Activated naive CD8-positive, alpha-beta T cell treated with anti-CD3 and anti-CD28 coated beads for 36 hours (primary cell): ENCODE data around the gene UBE3D. TPM values are rescaled to one million over a fixed set of nuclear protein-coding genes. Genes with fewer than 3 reads are reported as not detected.
"Not testable (repeated sequence)": the region's sequence is repeated elsewhere in the genome, so short reads cannot be mapped to it uniquely, and the experiment has no call there.

Experiments used
- DNase-seq: peaks from one replicate; pipeline ENCODE4 v3.0.0; 2021
- H3K27ac Mint-ChIP-seq: one replicate; pipeline ENCODE4 v1.8.0; 2022; ENCODE audit warnings: mild to moderate bottlenecking, moderate library complexity, mixed read lengths
- H3K27me3 Mint-ChIP-seq: one replicate; pipeline ENCODE4 v1.8.0; 2022; ENCODE audit warnings: mild to moderate bottlenecking, mixed read lengths
- H3K36me3 Mint-ChIP-seq: one replicate; pipeline ENCODE4 v1.8.0; 2021; ENCODE audit warnings: mild to moderate bottlenecking, mixed read lengths
- H3K4me1 Mint-ChIP-seq: one replicate; pipeline ENCODE4 v1.8.0; 2021; ENCODE audit warnings: mixed read lengths
- H3K4me3 Mint-ChIP-seq: one replicate; pipeline ENCODE4 v1.8.0; 2022; ENCODE audit warnings: mild to moderate bottlenecking, moderate library complexity, mixed read lengths
- H3K9me3 Mint-ChIP-seq: one replicate; pipeline ENCODE4 v1.8.0; 2022; ENCODE audit warnings: mixed read lengths
- total RNA-seq, 2 experiments: library from RNA; stranded (reverse); gene quantifications; one replicate each; pipeline ENCODE4 v1.2.3, GENCODE V29; 2021

The UBE3D gene
- total RNA-seq, 2 experiments from 2014 or later = 7.1 to 8.2 TPM

DNA sequence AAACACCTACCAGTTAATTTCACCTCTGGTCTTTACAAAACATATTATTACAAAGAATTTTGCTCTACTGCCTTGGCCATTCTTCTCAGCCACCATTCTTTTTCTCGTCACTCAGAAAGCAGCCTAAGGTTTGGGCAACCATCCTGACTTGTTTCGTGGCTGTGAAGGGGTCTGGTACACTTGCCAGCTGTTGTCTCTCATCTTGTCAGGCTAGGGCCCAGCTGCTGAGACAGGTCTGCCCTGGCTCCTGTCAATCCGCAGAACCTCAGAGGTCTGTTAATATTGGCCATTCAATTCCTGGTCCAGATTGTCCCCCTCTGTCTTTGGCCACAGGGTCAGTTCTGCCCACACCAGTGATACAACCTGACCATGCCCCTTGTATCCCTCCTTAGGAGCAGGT, 197.7 kb downstream of the UBE3D start:
- Mint-ChIP-seq H3K36me3 (no peaks in the 10 kb centered on the region), H3K4me1 (no peaks in the 10 kb centered on the region), H3K4me3 (no peak overlapping the region), H3K9me3 (no peaks in the 10 kb centered on the region), H3K27ac (no peak overlapping the region), H3K27me3 (no peaks in the 10 kb centered on the region)
- DNase-seq = no peak

DNA sequence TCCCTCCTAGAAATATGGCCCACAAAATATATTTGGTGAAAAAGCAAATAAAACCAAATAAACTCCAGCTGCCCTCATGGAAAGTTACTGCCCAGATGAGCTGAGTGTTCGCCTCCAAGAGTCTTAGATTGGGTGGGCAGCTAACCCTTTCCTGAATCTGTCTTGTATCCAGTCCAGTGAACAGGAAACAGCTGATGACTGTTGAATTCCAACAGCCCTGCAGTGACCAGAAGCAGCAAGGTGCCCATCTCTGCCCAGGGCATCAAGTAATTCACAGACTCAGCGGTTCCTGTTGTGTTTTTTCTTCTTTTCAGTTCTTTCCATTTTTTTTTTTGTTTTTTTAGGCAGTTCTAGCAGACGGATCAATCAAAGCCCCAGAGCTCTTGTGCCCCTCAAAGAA, 199.2 kb downstream of the UBE3D start:
- no peak overlapping the region for H3K27ac Mint-ChIP-seq
- no peaks in the 10 kb centered on the region for H3K27me3 Mint-ChIP-seq
- DNase-seq = no peak
- H3K9me3 Mint-ChIP-seq = no peaks in the 10 kb centered on the region
- no peak overlapping the region for H3K4me3 Mint-ChIP-seq
- no peaks in the 10 kb centered on the region for H3K4me1 Mint-ChIP-seq
- H3K36me3 Mint-ChIP-seq = no peaks in the 10 kb centered on the region

DNA sequence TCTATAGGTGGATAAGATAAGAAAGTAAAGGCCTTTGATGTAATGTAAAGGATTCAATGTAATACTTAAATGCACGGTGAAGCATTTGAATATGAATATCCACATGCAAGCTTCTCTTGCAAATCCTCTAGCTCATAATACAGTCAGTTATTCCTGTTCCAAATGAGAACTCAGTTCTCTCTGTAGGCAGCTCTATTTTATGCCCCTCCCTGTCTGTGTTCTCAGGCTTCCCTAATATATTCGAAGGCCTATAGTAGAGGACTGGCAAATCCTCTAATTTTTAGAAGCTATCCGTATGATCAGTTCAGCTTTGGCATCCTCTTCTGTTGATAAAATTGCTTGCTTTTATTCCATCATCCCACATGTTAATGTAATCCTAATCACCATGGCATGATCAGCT, 200.2 kb downstream of the UBE3D start:
- H3K36me3 Mint-ChIP-seq = no peaks in the 10 kb centered on the region
- H3K4me1 Mint-ChIP-seq = no peaks in the 10 kb centered on the region
- no peak overlapping the region for H3K4me3 Mint-ChIP-seq
- no peak for DNase-seq
- H3K27ac Mint-ChIP-seq = no peak overlapping the region
- H3K9me3 Mint-ChIP-seq = no peaks in the 10 kb centered on the region
- H3K27me3 Mint-ChIP-seq = no peaks in the 10 kb centered on the region

- Mint-ChIP-seq H3K9me3 (no peaks in the 10 kb centered on the region), H3K4me3 (no peak overlapping the region), H3K27me3 (no peaks in the 10 kb centered on the region), H3K27ac (no peak overlapping the region), H3K36me3 (no peaks in the 10 kb centered on the region), H3K4me1 (no peaks in the 10 kb centered on the region)
- DNase-seq = no peak
Observed at GRCh38 chr6:82863781-82864180, 201.9 kb downstream of the UBE3D start.

- Mint-ChIP-seq H3K9me3 (no peaks in the 10 kb centered on the region), H3K27ac (no peak overlapping the region), H3K27me3 (no peaks in the 10 kb centered on the region), H3K36me3 (no peaks in the 10 kb centered on the region), H3K4me3 (no peak overlapping the region), H3K4me1 (no peaks in the 10 kb centered on the region)
- DNase-seq = no peak
Observed at GRCh38 chr6:82862543-82862942, 203.1 kb downstream of the UBE3D start.

DNA sequence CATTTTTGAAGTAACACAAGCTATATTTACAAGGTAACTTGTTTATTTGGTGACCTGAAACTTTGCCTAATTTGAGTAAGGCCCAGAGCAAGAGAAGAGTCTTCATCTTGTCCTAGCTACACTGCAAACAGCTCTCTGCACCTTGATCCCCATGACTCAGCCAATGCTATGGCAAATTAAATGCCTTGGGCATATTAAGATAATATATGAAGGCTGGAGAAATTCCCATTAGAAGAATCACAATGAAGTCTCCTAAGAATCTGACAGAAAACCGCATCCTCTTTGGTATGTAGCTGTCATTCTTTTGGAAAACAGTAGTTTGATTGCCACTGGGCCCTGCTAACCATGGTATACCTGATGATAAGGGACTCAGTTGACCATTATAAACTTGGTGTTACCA, 204.5 kb downstream of the UBE3D start:
- Mint-ChIP-seq H3K27me3 (no peaks in the 10 kb centered on the region), H3K9me3 (no peaks in the 10 kb centered on the region), H3K27ac (no peak overlapping the region), H3K36me3 (no peaks in the 10 kb centered on the region), H3K4me1 (no peaks in the 10 kb centered on the region), H3K4me3 (no peak overlapping the region)
- DNase-seq = no peak

DNA sequence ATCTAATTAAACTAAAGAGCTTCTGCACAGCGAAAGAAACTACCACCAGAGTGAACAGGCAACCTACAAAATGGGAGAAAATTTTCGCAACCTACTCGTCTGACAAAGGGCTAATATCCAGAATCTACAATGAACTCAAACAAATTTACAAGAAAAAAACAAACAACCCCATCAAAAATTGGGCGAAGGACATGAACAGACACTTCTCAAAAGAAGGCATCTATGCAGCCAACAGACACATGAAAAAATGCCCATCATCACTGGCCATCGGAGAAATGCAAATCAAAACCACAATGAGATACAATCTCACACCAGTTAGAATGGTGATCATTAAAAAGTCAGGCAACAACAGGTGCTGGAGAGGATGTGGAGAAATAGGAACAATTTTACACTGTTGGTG, 209.6 kb downstream of the UBE3D start:
- not testable (repeated sequence) for H3K9me3 Mint-ChIP-seq, H3K27me3 Mint-ChIP-seq, H3K4me1 Mint-ChIP-seq

GRCh38 chr6:82852904-82853303, 212.7 kb downstream of the UBE3D start:
- H3K27me3 Mint-ChIP-seq, H3K4me3 Mint-ChIP-seq, H3K4me1 Mint-ChIP-seq, H3K27ac Mint-ChIP-seq, DNase-seq, H3K36me3 Mint-ChIP-seq: not testable (repeated sequence)
- H3K9me3 Mint-ChIP-seq = peaks cover 11% of the 10 kb centered on the region

More for the DNA sequence above, 209.6 kb downstream of the UBE3D start:
- H3K4me3 Mint-ChIP-seq, H3K27ac Mint-ChIP-seq, H3K36me3 Mint-ChIP-seq, DNase-seq: not testable (repeated sequence)

GRCh38 chr6:82843291-82843885, 222.3 kb downstream of the UBE3D start:
- H3K9me3 Mint-ChIP-seq = no peaks in the 10 kb centered on the region
- H3K27me3 Mint-ChIP-seq = peaks cover 12% of the 10 kb centered on the region
- no peak for DNase-seq
- H3K4me3 Mint-ChIP-seq = no peak overlapping the region
- H3K36me3 Mint-ChIP-seq = no peaks in the 10 kb centered on the region
- H3K4me1 Mint-ChIP-seq = no peaks in the 10 kb centered on the region
- no peak overlapping the region for H3K27ac Mint-ChIP-seq

DNA sequence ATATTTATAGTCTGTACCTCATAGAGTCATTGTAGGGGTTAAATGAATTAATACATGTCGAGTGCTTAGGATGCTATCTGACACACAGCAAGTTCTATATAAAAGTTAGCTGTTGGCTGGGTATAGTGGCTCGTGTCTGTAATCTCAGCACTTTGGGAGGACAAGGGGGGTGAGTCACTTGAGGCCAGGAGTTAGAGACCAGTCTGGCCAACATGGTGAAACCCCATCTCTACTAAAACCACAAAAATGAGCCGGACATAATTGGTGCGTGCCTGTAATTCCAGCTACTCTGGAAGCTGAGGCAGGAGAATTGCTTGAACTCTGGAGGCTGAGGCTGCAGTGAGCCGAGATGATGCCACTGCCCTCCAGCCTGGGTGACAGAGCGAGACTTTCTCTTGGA, 222.9 kb downstream of the UBE3D start:
- no peak overlapping the region for H3K4me3 Mint-ChIP-seq
- peaks cover 12% of the 10 kb centered on the region for H3K27me3 Mint-ChIP-seq
- DNase-seq = no peak
- H3K9me3 Mint-ChIP-seq = no peaks in the 10 kb centered on the region
- H3K36me3 Mint-ChIP-seq = no peaks in the 10 kb centered on the region
- no peaks in the 10 kb centered on the region for H3K4me1 Mint-ChIP-seq
- H3K27ac Mint-ChIP-seq = no peak overlapping the region

Other genes starting within 250 kb of the UBE3D start
- gene DOP1A, start 1.8 kb upstream of the UBE3D start, total RNA-seq = 1 to 10 TPM; 8.1 to 8.2 TPM
- gene PGM3, start 127.4 kb upstream of the UBE3D start, total RNA-seq = 10 to 100 TPM; 12.4 to 14.6 TPM
- gene RWDD2A, start 127.5 kb upstream of the UBE3D start, total RNA-seq = 1 to 10 TPM; 1.2 TPM